Measurements from ENCODE around the gene ZNF710. TPM values are rescaled to one million over a fixed set of nuclear protein-coding genes. Genes with fewer than 3 reads are reported as not detected.

The ZNF710 gene
- total and polyA plus RNA-seq, 2 of the 13 experiments (the other 11 are each of a cell fraction or from before 2014, with no cell fraction given), result 4.7 to 20.6 TPM

DNA sequence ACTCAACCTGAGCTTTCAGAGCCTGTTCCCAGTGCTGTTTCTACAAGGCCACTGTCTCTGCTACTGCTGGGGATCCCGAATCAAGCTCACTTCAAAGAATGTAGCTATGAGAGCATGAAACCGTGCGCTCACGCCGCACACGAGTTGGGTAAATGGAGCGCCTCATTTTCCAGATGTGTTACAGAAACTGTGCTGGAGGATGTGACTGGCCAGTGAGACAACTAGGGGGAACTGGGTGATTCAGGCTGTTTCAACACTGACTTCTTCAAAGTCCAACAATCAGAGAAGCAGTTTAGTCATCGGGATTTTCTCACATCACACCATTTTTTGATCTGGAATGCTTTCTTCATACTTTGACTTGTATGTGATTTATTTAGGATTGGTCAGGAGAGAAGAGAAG, 3.5 kb downstream of the ZNF710 start (continued):
- TF ChIP-seq, protein P1, sequence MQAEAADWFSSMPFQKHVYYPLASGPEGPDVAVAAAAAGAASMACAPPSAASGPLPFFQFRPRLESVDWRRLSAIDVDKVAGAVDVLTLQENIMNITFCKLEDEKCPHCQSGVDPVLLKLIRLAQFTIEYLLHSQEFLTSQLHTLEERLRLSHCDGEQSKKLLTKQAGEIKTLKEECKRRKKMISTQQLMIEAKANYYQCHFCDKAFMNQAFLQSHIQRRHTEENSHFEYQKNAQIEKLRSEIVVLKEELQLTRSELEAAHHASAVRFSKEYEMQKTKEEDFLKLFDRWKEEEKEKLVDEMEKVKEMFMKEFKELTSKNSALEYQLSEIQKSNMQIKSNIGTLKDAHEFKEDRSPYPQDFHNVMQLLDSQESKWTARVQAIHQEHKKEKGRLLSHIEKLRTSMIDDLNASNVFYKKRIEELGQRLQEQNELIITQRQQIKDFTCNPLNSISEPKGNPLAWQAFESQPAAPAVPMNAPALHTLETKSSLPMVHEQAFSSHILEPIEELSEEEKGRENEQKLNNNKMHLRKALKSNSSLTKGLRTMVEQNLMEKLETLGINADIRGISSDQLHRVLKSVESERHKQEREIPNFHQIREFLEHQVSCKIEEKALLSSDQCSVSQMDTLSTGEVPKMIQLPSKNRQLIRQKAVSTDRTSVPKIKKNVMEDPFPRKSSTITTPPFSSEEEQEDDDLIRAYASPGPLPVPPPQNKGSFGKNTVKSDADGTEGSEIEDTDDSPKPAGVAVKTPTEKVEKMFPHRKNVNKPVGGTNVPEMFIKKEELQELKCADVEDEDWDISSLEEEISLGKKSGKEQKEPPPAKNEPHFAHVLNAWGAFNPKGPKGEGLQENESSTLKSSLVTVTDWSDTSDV (CRISPR knock-in tag; IDR thresholded peaks at IDR 0.05), result 0 out of 2 replicates have a peak, but pooled peaks have one; percentile 38
- TF ChIP-seq, protein P2, sequence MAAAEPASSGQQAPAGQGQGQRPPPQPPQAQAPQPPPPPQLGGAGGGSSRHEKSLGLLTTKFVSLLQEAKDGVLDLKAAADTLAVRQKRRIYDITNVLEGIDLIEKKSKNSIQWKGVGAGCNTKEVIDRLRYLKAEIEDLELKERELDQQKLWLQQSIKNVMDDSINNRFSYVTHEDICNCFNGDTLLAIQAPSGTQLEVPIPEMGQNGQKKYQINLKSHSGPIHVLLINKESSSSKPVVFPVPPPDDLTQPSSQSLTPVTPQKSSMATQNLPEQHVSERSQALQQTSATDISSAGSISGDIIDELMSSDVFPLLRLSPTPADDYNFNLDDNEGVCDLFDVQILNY (CRISPR knock-in tag; conservative IDR thresholded peaks at IDR 0.05), result no peak
- TF ChIP-seq, protein P3, sequence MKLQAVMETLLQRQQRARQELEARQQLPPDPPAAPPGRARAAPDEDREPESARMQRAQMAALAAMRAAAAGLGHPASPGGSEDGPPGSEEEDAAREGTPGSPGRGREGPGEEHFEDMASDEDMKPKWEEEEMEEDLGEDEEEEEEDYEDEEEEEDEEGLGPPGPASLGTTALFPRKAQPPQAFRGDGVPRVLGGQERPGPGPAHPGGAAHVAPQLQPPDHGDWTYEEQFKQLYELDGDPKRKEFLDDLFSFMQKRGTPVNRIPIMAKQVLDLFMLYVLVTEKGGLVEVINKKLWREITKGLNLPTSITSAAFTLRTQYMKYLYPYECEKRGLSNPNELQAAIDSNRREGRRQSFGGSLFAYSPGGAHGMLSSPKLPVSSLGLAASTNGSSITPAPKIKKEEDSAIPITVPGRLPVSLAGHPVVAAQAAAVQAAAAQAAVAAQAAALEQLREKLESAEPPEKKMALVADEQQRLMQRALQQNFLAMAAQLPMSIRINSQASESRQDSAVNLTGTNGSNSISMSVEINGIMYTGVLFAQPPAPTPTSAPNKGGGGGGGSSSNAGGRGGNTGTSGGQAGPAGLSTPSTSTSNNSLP (IDR thresholded peaks at IDR 0.05; ENCODE audit: low read depth, low read length), result peak; percentile 15; the same call in 1 of the 2 replicates
- TF ChIP-seq ZNF430 (CRISPR knock-in tag; IDR thresholded peaks at IDR 0.05), result no peak
- no peak for TF ChIP-seq GATAD1 (CRISPR knock-in tag; IDR thresholded peaks at IDR 0.05)
- no peak for TF ChIP-seq HIVEP1 (CRISPR knock-in tag; IDR thresholded peaks at IDR 0.05)
- TF ChIP-seq YEATS2 (CRISPR knock-in tag; IDR thresholded peaks at IDR 0.05; ENCODE audit: borderline replicate concordance), result no peak
- no peak for TF ChIP-seq ZNF569 (CRISPR knock-in tag; IDR thresholded peaks at IDR 0.05; ENCODE audit: borderline replicate concordance)
- TF ChIP-seq GATA4 (IDR thresholded peaks at IDR 0.05; ENCODE audit: borderline replicate concordance, low read depth), result no peak
- TF ChIP-seq RELA (CRISPR knock-in tag; IDR thresholded peaks at IDR 0.05), result no peak
- TF ChIP-seq ELF3 (CRISPR knock-in tag; IDR thresholded peaks at IDR 0.05), result 0 out of 2 replicates have a peak, but pooled peaks have one; percentile 17
- TF ChIP-seq ZNF225 (CRISPR knock-in tag; IDR thresholded peaks at IDR 0.05), result no peak
- TF ChIP-seq SMAD9 (CRISPR knock-in tag; IDR thresholded peaks at IDR 0.05), result no peak
- peak; percentile 32; the same call in 1 of the 2 replicates for TF ChIP-seq MED1 (CRISPR knock-in tag; IDR thresholded peaks at IDR 0.05)
- TF ChIP-seq SAP130 (CRISPR knock-in tag; IDR thresholded peaks at IDR 0.05; ENCODE audit: low read depth), result peak; percentile 32
- TF ChIP-seq KDM5A (IDR thresholded peaks at IDR 0.05; ENCODE audit: borderline replicate concordance, low read length), result no peak
- TF ChIP-seq PLRG1 (conservative IDR thresholded peaks at IDR 0.05), result no peak
- TF ChIP-seq ZBTB38 (CRISPR knock-in tag; IDR thresholded peaks at IDR 0.05), result peak; percentile 93
- TF ChIP-seq SRY (CRISPR knock-in tag; IDR thresholded peaks at IDR 0.05), result 0 out of 2 replicates have a peak, but pooled peaks have one; percentile 40
- no peak for TF ChIP-seq ARID2 (CRISPR knock-in tag; IDR thresholded peaks at IDR 0.05; ENCODE audit: borderline replicate concordance)
- TF ChIP-seq ZMYM3 (CRISPR knock-in tag; IDR thresholded peaks at IDR 0.05), result no peak
- peak; percentile 14; the same call in 1 of the 2 replicates for TF ChIP-seq ETV5 (CRISPR knock-in tag; IDR thresholded peaks at IDR 0.05; ENCODE audit: borderline replicate concordance)
- TF ChIP-seq POLR2AphosphoS5 (IDR thresholded peaks at IDR 0.05; ENCODE audit: low read depth, low read length), result 0 out of 2 replicates have a peak, but pooled peaks have one; percentile 22
- no peak for TF ChIP-seq RFX3 (CRISPR knock-in tag; IDR thresholded peaks at IDR 0.05)
- TF ChIP-seq NKX3-1 (CRISPR knock-in tag; IDR thresholded peaks at IDR 0.05), result no peak
- no peak for TF ChIP-seq ZFP82 (CRISPR knock-in tag; IDR thresholded peaks at IDR 0.05; ENCODE audit: borderline replicate concordance)
- no peak for TF ChIP-seq KLF6 (CRISPR knock-in tag; IDR thresholded peaks at IDR 0.05)
- TF ChIP-seq THAP11 (CRISPR knock-in tag; IDR thresholded peaks at IDR 0.05), result peak; percentile 38

All from HepG2 (cell line).